Calu3 (cell line): ENCODE measurements around the gene SYNE1. TPM values are rescaled to one million over a fixed set of nuclear protein-coding genes. Genes with fewer than 3 reads are reported as not detected.

Experiments used
- BruUV-seq: library from RNA; stranded (reverse); fragments of 400-500 nt; replicated peaks from 2 replicates; lab custom pipeline; 2021; lab: Mats Ljungman, UMichigan
- CTCF ChIA-PET: fragments of 300-600 bp; sonication (Branson Sonifier 250); formaldehyde crosslinking; loops from one replicate; lab custom pipeline; 2022; ENCODE audit warnings: antibody characterized with exemption; lab: Charles Lee
- DNase-seq: peaks from one replicate; pipeline ENCODE4 v3.0.0; 2022
- H3K27ac Mint-ChIP-seq: one replicate; pipeline ENCODE4 v1.8.0; 2022; ENCODE audit warnings: mixed read lengths; ENCODE audit not compliant: unreplicated experiment
- H3K27me3 Mint-ChIP-seq: one replicate; pipeline ENCODE4 v1.8.0; 2022; ENCODE audit warnings: mixed read lengths; ENCODE audit not compliant: unreplicated experiment
- H3K36me3 Mint-ChIP-seq: one replicate; pipeline ENCODE4 v1.8.0; 2022; ENCODE audit warnings: mild to moderate bottlenecking, moderate library complexity, mixed read lengths; ENCODE audit not compliant: insufficient read depth, unreplicated experiment
- H3K4me1 Mint-ChIP-seq: one replicate; pipeline ENCODE4 v1.8.0; 2022; ENCODE audit warnings: mild to moderate bottlenecking, low read depth, mixed read lengths; ENCODE audit not compliant: unreplicated experiment
- H3K4me3 Mint-ChIP-seq: one replicate; pipeline ENCODE4 v1.8.0; 2022; ENCODE audit warnings: mild to moderate bottlenecking, low read depth, moderate library complexity, mixed read lengths; ENCODE audit not compliant: unreplicated experiment
- H3K9me3 Mint-ChIP-seq: one replicate; pipeline ENCODE4 v1.8.0; 2022; ENCODE audit warnings: low read depth, mixed read lengths; ENCODE audit not compliant: unreplicated experiment
- intact Hi-C: fragments of 100-400 bp; cut with micrococcal nuclease; formaldehyde crosslinking; loops from one replicate; pipeline ENCODE4 v1.10.0; 2022; ENCODE audit not compliant: unreplicated experiment
- total RNA-seq: library from RNA; stranded (reverse); gene quantifications from 2 replicates; pipeline ENCODE4 v1.2.3, GENCODE V29; 2022
- TF ChIP-seq, protein P1 (sequence below): fragments of 200-600 bp; IDR thresholded peaks from one replicate; pipeline ENCODE4 v1.8.0; 2022; ENCODE audit warnings: antibody characterized with exemption; ENCODE audit not compliant: unreplicated experiment

The SYNE1 gene
- total RNA-seq, 1 experiment from 2014 or later, result 28.1 TPM

DNA sequence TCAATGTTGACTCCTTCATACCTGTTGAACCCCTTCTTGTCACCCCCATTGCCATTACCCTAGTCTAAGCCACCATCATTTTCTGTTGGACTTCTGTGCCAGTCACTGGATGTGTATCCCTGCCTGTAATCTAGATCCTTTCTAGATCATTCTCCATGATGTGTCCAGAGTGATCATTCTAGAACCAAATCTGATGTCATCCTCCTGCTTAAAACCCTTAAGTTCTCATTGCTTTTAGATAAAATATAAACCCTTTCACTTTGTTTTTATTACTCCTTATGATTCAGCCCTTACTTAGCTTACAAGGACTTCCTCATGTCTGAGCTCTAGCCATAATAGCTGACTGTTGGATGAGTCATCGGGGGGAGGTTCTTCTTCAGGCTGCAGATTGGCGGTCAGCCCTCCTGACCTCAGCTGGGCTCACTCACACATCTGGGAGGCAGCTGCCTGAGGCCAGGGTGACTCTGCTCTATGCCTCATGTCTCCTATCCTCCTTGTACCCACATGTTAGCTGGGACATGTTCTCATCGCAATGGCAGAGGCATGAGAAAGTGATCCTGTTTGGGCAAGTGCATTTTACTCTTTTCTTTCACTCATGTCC, 542.1 kb downstream of the SYNE1 start:
- no TSS peak for BruUV-seq
- intact Hi-C loops, result no loop called here
- CTCF ChIA-PET, result interaction anchor here (1.0 kb wide), 1 partner anchor 330 kb away, joined by 3 read pairs; no protein-coding TSS in a partner anchor
- Mint-ChIP-seq H3K36me3 (peaks cover 5% of the 10 kb centered on the region), H3K4me1 (peaks cover 48% of the 10 kb centered on the region), H3K9me3 (no peaks in the 10 kb centered on the region), H3K27ac (peak overlapping the region; percentile 86), H3K27me3 (no peaks in the 10 kb centered on the region), H3K4me3 (no peak overlapping the region)
- TF ChIP-seq, protein P1, sequence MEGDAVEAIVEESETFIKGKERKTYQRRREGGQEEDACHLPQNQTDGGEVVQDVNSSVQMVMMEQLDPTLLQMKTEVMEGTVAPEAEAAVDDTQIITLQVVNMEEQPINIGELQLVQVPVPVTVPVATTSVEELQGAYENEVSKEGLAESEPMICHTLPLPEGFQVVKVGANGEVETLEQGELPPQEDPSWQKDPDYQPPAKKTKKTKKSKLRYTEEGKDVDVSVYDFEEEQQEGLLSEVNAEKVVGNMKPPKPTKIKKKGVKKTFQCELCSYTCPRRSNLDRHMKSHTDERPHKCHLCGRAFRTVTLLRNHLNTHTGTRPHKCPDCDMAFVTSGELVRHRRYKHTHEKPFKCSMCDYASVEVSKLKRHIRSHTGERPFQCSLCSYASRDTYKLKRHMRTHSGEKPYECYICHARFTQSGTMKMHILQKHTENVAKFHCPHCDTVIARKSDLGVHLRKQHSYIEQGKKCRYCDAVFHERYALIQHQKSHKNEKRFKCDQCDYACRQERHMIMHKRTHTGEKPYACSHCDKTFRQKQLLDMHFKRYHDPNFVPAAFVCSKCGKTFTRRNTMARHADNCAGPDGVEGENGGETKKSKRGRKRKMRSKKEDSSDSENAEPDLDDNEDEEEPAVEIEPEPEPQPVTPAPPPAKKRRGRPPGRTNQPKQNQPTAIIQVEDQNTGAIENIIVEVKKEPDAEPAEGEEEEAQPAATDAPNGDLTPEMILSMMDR, result no peak
- DNase-seq, result peak; percentile 75

DNA sequence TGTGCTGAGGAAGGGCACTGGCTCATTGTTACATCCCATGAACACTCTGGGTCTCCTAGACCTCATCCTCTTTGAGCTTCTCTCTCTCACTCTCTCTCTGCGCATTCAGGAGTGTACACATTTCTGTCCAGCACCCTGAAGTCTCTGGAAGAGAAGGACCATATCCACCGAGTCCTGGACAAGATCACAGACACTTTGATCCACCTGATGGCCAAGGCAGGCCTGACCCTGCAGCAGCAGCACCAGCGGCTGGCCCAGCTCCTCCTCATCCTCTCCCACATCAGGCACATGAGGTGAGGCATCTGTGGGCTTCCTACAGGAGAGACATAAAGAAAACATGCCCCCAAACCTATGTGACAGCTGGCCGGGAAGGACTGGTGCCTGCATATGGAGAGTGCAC, 542.9 kb downstream of the SYNE1 start:
- DNase-seq, result no peak
- Mint-ChIP-seq H3K36me3 (peaks cover 5% of the 10 kb centered on the region), H3K27me3 (no peaks in the 10 kb centered on the region), H3K27ac (peak overlapping the region; percentile 86), H3K4me3 (no peak overlapping the region), H3K4me1 (peaks cover 46% of the 10 kb centered on the region), H3K9me3 (no peaks in the 10 kb centered on the region)
- CTCF ChIA-PET, result no interaction called here
- TF ChIP-seq, protein P1, result no peak
- intact Hi-C loops, result no loop called here
- no TSS peak for BruUV-seq

DNA sequence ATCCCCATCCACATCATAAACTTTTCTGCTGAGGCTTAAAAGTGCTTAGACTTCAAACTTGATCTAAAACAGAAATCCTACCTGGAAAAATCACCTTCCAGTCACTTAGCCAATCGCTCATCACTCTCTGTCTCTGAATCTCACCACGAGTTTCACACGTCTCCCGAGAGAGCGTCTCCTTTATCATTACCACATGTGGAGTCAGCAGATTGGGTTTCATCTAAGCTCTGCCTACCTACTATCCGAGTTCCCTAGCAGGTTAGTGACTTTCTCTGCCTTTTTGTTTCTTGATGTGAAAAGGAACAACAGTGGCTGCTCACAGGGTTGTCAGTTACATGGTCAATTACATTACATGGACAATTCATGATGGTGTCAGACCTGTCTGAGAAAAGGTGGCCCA, 543.5 kb downstream of the SYNE1 start:
- TF ChIP-seq, protein P1, result no peak
- Mint-ChIP-seq H3K4me3 (no peak overlapping the region), H3K36me3 (peaks cover 5% of the 10 kb centered on the region), H3K27me3 (no peaks in the 10 kb centered on the region), H3K27ac (no peak overlapping the region), H3K4me1 (peaks cover 46% of the 10 kb centered on the region), H3K9me3 (no peaks in the 10 kb centered on the region)
- intact Hi-C loops, result no loop called here
- CTCF ChIA-PET, result no interaction called here
- no TSS peak for BruUV-seq
- DNase-seq, result no peak

DNA sequence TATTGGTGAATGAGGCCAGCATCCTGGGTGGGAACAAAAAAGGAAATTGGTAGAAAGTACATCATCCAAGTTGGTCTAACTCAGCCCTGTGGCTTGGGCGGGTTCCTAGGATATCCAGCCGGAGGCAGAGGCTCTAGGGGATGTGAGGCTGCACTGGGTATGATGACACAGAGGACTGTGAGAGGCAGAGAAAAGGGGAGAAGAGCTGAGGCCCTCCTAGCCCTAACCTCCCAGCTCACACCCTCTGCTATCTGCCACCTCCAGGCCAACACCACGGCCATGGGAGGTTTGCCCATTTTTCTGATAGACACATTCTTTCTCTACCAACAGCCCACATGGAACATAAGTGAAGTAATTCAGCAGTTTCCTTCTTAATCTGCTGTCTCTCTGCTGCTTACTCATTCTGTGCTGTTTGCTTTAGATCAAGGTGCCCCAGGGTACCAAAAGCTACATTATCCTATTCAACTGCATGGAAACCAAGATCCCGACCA, 545.3 kb downstream of the SYNE1 start:
- intact Hi-C loops, result no loop called here
- CTCF ChIA-PET, result no interaction called here
- Mint-ChIP-seq H3K4me1 (peaks cover 32% of the 10 kb centered on the region), H3K9me3 (no peaks in the 10 kb centered on the region), H3K27ac (no peak overlapping the region), H3K4me3 (no peak overlapping the region), H3K27me3 (no peaks in the 10 kb centered on the region), H3K36me3 (peaks cover 5% of the 10 kb centered on the region)
- no TSS peak for BruUV-seq
- no peak for DNase-seq
- TF ChIP-seq, protein P1, result no peak
